SHP77 (cell line): Measurements from ENCODE around the gene SARDH.
"Not testable (repeated sequence)": the region's sequence is repeated elsewhere in the genome, so short reads cannot be mapped to it uniquely, and the experiment has no call there.

ENCODE experiments used
- DNase-seq, 2 experiments: peaks; one replicate each; lab custom pipeline; 2025; lab: John Stamatoyannopoulos, UW

The SARDH gene

DNA sequence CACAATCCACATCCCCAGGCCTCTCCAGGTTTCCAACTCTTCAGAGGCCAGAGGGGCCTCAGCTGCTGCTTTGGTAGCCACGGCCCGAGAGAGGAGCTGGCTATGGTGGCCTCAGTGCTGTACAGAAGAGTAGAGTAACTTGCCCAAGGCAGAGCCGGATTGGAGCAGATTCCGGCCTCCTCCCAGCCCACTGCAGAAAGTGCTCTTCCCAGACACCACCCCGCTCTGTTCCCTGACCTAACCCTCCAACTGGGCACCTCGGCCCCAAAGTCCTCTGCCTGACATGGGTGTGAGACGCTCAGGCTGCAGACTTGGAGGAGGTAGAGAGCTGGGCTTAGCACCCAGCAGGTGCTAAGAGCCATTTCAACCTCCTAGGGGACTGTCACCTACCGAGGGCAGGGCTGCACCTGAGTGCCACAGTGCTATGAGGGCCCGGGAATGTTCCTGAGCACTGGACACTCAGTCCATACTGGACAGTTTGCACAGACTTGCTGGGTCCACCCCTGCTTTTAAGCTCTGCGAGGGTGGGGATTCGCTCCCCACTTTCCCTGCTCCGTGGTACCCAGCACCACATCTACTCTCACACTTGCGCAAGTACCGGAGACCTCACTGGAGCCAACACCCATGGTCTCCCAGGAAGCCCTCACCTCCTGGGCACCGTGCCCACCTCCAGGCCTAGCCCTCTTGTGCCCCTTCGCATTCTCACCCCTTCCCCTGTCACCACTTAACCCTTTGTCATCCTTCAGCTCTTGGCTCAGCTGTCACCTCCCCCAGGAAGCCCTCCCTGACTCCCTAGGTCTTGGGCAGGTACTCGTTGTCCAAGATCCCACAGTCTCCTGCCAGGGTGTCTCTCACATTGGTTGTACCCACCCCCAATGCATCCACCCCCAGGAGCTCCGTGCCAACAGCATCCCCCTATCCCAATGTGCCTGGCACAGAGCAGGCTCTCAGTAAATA, 52.2 kb downstream of the SARDH start:
- no peak for DNase-seq

DNA sequence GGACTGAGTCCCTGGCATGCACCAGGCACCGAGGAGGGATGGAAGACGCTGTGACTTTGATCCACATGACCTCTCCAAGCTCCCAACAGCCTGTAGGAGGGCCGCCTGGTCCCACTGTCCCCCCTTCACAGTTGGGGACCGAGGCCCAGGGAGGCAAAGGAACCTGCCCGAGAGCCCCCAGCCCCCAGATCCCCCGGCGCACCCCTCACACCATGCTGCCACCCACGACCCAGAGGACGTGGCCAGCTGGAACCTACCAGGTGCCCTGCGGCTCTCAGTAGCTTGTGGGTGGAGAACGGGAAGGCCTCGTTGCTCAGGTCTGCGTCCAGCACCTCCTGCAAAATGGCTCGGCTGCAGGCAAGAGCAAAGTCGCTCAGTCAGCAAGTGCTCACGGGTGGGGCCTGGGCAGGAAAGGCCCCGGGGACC, 53.2 kb downstream of the SARDH start:
- no peak for DNase-seq

DNA sequence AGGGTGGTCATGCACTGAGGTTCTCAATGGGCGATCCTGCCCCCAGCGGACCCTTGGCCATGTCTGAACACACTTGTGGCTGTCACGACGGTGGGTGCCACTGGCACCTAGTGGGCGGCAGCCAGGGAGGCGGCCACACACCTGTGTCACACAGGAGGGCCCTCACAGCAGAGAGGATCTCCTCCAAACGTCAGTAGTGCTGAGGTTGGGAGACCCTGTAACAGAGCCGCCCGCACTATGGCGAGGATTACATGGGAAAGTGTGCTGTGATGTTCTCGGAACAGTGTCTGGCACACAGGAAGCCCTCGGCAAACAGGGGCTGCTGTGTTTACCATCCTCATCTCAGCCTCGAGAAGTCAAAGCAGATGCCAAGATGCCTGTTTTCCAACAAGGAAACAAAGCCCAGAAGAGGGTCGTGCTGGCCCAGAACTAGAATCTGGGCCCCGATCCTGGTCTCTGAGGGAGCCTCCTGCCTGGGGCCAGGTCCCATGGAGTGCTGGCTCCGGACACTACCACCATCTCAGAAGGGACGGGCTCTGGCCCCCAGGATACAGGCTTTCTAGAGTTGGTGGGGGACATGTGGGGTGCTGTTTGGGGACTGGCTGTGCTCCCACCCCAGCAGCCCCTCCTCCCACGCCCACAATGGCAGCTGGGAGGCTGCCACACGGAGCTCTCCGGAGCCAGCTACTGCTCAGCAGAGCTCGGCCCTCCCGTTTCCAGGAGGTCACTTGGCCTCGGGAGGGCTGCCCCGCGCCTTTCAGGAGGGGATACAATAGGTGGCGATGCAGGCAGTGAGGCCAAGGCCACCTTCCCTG, 53.8 kb downstream of the SARDH start:
- DNase-seq = no peak

DNA sequence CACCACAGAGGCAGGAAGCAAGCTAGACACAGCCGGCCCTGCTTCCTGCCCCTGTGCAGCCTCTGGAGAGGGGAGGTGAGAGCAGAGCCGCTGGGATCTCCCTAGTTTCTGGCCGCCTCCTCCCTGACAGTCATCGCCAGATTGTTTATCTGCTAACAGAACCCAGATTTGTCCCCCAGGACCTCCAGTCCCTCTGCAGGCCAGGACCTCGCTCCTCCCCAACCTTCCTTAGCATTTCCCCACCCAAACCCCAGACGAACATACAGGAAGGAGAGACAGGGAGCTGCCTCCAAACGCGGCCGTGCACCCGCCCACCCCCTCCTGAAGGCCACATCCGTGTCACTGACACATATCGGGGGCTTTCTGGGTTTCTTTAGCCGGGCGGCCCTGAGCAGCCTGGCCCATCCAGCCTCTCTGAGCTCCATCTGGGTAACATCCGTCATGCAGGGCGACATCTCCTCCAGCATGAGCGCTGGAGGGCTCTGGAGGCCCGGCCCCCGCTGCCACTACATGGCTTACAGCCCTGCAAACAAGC, 54.5 kb downstream of the SARDH start:
- DNase-seq = no peak

DNA sequence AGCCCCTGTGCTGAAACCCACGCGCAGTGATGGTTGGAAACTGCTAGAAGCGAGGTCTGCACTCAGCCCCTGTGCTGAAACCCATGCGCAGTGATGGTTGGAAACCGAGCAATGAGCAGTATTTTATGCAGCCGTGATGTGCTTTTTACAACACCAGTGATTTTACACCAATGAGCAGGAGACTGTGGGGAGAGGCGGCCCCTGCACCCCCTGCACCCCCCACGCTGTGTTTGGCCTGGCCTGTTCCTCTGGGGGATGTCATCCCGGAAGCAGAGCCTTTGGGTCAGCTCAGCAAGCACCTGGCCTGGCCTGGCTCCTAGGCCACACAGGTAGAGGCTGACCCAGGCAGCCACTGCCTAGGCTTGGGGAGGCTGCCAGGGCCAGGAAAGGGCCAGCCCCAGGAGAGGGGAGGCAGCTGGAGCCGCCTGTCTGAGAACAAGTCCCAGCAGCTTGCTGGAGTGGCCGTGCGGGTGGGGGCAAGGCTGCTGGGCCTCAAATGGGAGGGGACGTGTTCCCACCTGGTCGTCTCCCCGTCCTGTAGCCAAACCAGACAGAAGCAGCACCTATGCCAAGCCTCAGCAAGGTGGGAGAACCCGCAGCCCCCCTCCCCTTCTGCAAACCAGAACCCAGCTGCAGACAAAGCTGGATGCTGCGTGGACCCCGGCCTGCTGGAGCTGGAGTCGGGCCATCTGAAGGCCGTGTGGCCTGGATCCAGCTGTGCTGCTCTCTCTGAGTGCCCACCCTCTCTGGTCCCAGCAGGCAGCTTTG, 55.1 kb downstream of the SARDH start:
- no peak for DNase-seq

DNA sequence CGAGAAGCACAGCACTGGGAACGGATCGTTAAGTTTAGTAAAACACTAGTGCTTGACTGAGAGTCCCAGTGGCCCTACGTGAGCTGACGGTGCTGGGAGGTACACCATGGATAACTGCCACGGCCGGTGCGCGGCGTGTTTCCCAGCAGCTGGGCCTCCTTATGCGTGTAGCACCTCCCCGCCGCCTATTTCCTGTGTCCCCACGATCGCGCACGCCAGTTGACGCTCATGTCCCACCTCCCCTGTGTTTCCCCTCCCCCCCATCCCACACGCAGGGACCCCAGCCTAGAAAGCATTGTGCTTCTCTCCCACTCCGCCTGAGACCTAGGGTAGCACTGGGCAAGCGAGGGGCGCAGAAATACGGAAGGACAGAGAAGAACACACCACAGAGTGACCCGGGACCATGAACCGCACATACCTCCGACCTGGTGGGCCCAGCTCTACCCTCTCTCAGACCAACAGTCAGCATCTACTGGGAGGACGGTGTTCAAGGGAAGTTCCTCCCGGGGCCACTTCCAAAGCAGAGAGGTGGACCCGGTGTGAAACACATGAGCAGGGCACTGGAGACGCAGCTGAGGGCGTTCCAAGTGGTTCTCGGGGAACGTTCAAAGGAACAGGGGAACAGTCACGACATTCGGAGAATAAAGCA, 56.4 kb downstream of the SARDH start:
- no peak for DNase-seq

DNA sequence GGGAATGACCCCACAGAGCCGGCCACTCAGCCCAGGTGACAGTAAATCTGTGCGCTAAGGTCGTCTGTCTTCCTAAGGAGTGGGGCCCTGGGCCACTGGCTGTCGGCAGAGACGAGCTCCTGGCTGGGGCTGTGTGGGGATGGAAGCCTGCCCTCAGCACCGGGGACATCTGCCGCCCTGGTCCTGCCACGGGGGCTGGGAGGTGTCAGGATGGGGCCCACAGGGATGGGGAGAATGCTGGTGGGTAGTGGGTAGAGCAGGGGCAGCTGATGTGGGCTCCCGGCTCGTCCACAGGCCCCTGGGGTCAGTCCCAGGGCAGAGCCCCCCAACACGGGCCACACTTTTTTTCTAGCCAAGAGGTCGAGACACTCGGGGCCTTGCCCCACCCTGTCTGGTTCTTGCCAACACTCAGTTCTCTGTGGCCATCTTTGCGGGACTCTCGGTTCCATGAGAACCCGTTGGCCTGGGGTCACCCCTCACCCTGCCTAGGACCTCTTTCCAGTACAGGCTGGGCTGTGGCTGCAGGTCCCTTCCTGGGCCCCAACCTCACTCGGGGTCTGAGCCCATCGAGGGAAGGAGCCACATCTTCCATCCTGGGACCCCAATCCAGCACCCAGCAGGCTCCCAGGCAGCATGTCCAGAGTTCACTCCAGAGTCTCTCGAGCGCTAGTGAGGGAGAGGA, 57.0 kb downstream of the SARDH start:
- DNase-seq = no peak

DNA sequence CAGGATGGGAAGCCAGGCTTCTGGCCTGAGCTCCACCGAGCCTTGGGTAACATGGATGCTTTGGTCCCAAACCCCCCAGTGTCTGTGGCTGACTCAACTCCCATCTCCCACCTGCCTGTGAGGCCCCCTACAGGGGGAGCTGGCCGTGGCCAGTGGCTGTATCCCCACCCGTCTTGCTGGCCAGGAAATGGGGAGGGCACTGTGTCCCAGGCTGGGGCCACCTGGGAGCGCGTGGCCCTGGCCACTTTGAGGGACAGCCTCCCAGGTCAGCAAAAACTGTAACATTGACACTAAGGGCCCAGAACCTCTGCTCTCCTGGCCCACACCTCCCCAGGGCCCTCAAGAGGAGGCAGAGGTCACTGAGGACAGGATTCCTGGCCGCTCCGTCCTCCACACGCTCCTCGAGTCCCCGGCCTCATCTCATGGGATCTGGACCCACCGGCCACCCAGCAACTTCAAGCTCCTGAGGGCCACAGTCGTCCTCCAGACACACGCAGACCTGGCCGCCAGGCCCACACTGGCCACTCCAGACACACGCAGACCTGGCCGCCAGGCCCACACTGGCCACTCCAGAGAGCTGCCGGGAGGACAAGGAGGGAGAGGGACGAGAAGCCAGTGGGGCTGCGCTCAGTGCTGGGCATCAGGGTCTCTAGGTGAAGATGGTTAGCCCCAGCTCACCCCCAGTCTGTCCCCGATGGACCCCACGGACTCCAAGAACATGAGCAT, 57.7 kb downstream of the SARDH start:
- no peak for DNase-seq

DNA sequence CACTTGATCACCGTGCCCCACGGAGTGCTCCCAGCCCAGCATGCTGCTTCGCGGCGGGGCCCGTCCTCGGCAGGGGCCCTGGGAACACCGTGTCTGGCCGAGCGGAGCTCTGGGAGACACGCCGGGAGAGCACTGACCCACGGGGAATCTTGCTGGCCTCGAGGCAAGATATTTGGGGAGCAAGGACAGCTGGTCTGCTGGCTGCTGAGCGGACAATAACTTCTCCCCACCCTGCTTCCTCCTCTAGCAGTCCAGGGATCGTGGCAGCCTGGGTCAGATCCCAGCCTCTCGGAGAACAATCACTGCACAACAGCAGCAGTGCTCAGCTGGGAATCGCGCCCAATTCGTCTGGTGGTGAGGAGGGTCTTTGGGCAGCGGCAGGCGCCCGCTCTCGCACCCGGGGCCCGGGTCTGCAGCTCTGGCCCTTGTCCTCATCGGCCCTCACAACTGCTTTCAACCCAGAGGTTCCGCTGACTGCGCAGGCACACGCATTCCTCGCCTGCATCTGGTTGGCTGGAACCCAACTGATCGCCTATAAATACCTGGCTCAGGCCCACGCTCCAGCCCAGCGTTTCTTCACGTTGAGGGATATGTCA, 58.6 kb downstream of the SARDH start:
- no peak for DNase-seq

DNA sequence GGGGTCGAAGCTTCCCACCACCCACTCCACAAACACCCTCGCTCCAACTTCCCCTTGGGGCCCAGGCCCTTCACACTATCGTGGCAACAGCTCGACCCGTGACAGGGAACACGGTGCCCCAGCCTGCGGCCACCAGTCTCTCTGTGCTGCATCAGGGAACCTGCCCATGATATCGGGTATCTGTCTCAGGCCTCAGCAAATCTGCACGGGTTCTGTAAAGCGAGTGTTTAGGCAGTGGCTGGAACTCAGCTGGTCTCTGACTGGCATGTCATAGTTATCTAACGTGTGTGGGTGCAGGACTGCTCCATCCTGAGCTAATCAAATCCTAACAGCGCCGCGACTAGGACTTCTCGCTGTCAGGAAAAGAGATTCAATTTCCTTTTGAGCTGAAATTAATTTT, 59.1 kb downstream of the SARDH start:
- DNase-seq = no peak

DNA sequence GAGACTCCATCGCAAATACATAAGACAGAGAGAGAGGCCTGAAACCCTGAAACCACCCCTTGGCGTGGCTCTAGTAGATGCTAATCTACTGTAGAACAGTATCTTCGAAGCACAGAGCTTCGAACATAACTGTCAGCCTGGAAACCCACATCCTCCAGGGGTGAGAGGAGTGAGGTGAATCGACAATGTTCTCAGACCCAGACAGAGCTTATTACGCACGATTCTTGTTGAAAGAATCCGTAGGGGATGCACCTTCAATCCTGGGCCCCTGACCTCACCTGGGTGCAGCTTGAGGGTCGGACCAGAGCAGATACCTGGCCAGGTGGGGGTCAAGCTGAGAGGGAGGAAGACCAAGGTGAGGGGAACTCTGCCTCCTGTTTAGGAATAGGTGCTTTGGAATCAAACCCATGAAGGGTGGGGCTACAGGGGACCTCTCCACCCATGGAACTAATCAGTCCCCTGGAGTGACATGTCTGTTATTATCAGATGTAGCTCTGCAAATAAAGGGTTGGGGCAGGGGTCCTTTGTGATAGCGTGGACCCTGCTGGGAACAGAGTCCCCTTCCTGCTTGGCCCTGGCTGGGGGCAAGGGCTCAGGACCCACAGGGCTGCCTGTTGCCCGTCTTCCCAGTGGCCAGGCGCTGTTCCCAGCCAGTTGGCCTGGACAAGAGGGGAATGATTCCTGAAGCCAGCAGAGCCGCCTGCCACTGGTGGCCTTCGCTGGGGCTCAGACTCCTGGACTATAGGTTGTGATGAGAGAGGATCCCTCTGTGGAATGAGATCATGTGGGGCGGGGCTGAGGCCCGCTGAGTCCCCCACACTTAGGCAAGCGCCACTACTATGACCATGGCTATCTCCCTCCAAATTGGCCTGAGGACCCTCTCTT, 60.8 kb downstream of the SARDH start:
- no peak for DNase-seq

DNA sequence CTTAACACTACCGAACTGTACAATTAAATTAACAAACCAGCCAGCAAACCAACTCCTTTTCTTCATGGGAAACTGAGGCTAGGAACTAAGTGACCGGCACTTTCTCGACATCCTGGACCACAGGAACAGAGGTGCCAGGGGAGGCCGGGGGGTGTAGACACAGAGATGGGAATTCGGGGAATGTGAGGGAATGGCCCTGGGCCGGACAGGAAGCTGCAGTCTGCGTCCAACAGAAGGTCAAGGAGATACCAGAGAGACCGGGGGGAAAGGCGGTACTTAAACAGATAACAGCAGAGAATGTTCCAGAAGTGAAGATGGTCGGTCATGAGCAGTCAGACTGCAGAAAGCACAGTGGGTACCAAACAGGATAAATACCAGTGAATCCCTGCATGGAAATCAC, 61.7 kb downstream of the SARDH start:
- no peak for DNase-seq

DNA sequence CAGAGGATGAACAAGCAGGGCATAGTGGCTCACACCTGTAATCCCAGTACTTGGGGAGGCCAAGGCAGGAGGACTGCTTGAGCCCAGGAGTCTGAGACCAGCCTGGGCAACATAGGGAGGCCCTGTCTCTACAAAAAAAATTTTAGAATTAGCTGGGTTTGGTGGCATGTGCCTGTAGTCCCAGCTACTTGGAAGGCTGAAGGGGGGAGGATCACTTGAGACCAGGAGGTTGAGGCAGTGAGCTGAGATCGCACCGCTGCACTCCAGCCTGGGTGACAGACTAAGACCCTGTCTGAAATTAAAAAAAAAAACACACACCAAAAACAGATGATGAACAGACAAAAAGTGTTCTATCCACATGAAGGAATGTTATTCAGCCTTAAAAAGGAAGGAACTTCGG, 62.4 kb downstream of the SARDH start:
- DNase-seq = not testable (repeated sequence)

DNA sequence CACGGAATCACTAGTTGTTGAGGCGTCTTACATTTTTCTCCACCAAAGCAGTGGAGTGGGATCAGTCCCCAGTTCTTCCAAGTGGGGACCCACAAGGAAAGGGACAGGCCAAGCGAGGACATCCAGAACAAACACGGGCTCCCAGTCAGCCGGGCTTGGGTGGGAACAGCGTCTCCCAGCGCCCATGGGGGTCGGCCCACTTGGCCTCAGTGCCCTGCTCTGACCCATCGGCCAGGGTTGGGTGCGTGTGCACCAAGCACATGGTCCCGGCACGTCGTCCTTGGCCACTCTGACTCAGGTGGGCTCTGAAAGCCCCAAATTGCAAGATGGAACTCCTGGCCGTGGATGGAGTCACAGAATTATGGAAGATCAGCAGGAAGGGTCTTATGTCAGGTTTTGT, 64.1 kb downstream of the SARDH start:
- DNase-seq = no peak

DNA sequence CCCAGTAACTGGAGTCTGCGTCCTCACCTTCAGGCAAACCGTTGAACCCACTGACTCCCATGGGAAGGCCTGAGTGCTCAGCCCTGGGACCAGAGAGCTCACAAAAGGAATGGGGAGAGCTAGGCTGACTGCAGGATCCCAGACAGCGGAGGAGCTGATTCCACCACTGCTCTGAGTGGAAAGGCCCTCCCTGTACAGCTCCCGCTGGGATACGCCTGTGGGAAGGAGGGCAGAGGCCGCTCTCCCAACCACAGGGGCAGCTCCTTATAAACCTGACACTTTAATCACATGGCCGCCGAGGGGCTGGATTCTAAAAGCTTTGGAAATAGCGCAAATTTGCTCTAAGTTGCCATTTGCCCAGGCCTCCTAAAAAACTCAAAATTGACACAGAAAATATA, 64.9 kb downstream of the SARDH start:
- DNase-seq = no peak

DNA sequence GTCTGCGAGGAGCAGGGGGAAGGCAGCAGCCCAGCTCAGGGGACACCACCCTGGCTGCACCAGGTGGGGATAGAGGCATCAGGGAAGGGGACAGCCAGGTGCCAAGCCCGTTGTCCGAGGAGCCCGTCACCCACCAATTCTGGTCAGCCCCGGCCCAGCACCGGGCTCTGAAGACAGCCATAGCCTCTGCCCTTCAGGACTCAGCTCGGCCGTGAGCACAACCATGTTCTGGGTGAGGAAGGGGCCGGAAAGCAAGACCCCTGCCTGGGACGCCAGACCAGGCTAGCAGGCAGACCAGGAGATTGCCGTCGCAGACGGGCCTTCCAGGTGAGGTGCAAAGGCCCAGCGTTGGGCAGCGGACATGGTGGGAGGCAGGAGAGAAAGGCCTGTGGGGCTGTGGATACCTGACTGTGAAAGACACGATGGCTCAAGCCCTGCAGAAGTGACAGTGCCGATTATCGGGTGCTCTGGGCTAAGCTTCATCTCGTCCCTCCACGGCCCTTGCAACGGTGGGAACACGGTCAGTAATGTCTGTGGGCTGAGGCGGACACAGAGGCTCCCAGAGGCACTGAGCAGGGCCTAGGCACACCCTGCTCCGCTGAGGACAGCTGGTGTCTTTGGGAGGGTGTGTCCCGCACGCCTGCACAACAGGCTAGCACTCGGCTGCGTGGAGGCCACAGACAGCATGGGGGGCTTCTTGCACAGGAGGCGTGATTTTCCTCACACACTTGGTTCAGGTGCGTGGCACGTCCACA, 65.5 kb downstream of the SARDH start:
- no peak for DNase-seq

DNA sequence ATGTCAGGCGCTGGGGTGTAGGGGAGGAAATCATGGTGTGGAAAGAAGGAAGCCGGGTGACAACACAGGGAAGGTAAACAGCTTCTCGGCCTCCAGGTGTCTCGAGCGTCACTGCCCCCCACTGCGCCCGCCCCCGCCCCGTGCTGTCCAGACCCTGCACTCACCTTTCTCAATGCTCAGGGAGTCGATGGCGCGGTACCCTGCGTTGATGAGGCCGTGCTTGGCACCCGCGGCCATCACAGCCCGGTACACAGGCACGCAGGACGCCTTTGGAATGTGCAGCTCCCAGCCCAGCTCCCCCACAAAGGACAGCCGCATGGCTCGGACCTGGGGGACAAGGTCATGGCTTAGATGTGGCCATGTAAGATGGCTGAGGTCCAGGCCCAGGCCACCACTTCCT, 66.8 kb downstream of the SARDH start:
- DNase-seq = no peak

DNA sequence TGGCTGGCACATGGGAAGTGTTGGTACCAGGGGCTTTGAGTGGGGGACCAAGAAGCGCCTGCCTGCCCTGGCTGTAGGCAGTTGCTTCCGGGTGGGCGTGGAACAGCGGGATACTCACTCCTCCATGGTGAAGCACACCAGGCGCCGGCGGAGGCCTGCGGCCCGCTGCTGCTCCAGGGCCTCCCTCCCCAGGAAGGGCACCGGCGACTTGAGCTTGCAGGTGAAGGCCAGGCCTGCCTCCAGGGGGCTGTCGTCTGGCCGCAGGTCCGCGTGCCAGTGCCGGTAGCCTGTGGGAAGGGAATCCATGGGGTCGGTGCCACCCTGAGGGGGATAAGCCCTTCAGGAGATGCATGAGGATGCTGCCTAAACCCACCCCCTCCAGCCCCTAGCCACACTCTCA, 67.7 kb downstream of the SARDH start:
- no peak for DNase-seq
